NCI-H2107 (cell line): ENCODE results near the gene BLACAT1.
"Not testable (repeated sequence)": the region's sequence is repeated elsewhere in the genome, so short reads cannot be mapped to it uniquely, and the experiment has no call there.

Source experiments
- DNase-seq: peaks from one replicate; lab custom pipeline; 2025; lab: John Stamatoyannopoulos, UW

BLACAT1 gene

GRCh38 chr1:205438213-205439158 is 17.4 kb downstream of the BLACAT1 start:
- DNase-seq: peak; percentile 76

GRCh38 chr1:205437570-205437969 is 18.3 kb downstream of the BLACAT1 start:
- DNase-seq: no peak

- no peak for DNase-seq
These were observed 19.0 kb downstream of the BLACAT1 start for GRCh38 chr1:205436776-205437410.

GRCh38 chr1:205435578-205436573 is 20.0 kb downstream of the BLACAT1 start:
- DNase-seq: no peak

GRCh38 chr1:205434738-205435137 is 21.1 kb downstream of the BLACAT1 start:
- peak; percentile 56 for DNase-seq

- DNase-seq: not testable (repeated sequence)
These were observed 23.2 kb downstream of the BLACAT1 start for GRCh38 chr1:205432692-205433091.

GRCh38 chr1:205432116-205432515 is 23.7 kb downstream of the BLACAT1 start:
- DNase-seq: no peak

- DNase-seq: no peak
These were observed 25.0 kb downstream of the BLACAT1 start for GRCh38 chr1:205430696-205431305.

GRCh38 chr1:205429762-205430695 is 25.8 kb downstream of the BLACAT1 start:
- DNase-seq: no peak

GRCh38 chr1:205424901-205425600 is 30.8 kb downstream of the BLACAT1 start:
- DNase-seq: no peak

GRCh38 chr1:205423814-205424399 is 31.9 kb downstream of the BLACAT1 start:
- DNase-seq: no peak

- DNase-seq: no peak
These were observed 32.7 kb downstream of the BLACAT1 start for GRCh38 chr1:205422993-205423642.

- peak; percentile 10 for DNase-seq
These were observed 34.0 kb downstream of the BLACAT1 start, which contains the start of gene LEMD1 for GRCh38 chr1:205421798-205422197. Gene LEMD1 (minus strand): TSS chr1:205422056. CDS start chr1:205420536, 1,520 bp downstream.

- no peak for DNase-seq
These were observed 34.9 kb downstream of the BLACAT1 start for GRCh38 chr1:205420938-205421337.

- no peak for DNase-seq
These were observed 37.8 kb downstream of the BLACAT1 start for GRCh38 chr1:205417870-205418635.

GRCh38 chr1:205416322-205416721 is 39.5 kb downstream of the BLACAT1 start:
- DNase-seq: no peak

GRCh38 chr1:205410581-205411298 is 45.1 kb downstream of the BLACAT1 start:
- DNase-seq: no peak
